Stimulated activated CD8-positive, alpha-beta memory T cell treated with anti-CD3 and anti-CD28 coated beads, Interleukin-15, amount 100 ng/mL, for 1 hour (primary cell): ENCODE results near the gene AQP7.
"Not testable (repeated sequence)": the region's sequence is repeated elsewhere in the genome, so short reads cannot be mapped to it uniquely, and the experiment has no call there.

Experiments
- DNase-seq: peaks from one replicate; pipeline ENCODE4 v3.0.0-alpha.2; 2020; ENCODE audit warnings: low read depth

Gene AQP7

DNA sequence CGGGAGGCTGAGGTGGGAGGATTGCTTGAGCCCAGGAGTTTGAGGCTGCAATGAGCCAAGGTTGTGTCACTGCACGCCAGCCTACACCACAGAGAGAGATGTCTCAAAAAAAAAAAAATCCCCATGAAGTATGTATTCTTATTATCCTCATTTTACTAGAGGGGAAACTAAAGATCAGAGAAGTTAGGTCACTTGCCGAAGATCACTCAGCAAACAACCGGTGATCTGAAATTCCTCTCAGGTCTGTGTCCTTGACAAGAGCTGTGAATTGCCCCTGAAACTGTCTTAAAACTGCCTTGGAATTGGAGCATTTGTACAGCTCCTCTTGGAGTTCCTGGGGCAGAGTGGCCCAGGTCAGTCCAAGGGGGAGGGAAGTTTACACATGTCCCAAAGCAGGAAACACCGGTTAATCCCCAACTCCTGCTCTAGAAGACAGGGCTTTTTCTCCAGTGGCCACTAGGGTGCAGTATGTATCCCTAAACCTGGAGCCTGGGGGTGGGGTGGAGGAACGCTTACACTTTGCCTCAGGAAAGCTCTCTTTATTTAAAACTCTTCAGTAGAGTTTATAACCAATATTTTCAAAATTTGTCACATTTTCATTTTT, 27.6 kb downstream of the AQP7 start:
- DNase-seq, result peak; percentile 35

DNA sequence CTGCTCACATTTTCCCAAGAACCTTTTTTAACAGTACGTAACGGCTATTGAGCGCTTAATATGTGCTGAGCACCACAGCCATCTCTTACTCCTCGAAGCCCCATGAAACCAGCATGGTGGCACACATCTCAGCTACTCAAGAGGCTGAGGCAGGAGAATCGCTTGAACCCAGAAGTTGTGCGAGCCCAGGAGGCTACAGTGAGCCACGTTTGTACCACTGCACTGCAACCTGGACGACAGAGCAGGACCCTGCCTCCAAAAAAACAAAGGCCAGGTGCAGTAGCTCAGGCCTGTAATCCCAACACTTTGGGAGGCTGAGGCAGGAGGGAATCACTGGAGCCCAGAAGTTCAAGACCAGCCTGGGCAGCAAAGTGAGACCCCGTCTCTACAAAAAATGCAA, 28.2 kb downstream of the AQP7 start:
- no peak for DNase-seq

DNA sequence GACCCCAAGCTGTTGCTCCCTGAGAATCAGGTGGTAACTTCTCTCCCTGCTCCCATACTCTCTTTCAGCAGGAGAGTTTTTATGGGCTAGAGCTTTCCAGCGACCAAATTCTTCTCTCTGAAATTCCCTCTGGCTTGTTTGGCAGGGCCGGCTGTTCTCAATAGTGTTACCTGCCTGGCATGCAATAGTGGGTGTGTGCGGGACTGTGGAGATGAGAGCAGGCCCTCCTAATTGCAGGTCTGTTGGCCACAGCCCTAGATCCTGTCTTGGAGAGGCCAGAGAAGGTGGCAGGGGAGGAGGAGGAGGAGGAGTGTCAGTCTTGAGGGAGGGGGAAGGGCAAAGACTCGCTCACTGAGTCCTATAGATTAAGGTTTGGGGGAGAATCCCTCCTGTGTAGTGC, 29.5 kb downstream of the AQP7 start:
- no peak for DNase-seq

DNA sequence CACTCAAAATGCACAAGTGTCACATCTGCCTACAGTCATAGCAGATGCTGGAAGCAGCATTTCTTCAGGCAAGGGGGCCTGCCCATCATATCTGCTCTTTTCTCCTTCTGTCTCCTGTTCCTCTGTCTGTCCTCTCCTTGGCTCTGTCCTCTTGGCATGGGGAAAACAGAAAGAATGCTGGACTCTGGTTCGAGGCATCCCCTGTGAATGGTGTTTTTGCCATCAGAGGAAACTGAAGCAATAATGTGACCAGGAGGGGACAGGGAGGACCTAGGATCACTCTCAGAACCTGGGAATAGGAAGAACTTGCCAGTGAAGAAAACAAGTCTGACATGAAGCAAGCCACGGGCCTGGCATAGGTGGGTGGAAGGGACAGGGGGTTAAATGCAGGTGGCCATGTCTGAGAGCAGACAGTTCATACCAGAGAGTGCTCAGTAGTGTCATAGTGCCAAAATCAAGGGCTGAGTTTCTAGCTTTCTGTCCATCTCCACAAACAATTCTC, 35.3 kb downstream of the AQP7 start:
- DNase-seq, result no peak

DNA sequence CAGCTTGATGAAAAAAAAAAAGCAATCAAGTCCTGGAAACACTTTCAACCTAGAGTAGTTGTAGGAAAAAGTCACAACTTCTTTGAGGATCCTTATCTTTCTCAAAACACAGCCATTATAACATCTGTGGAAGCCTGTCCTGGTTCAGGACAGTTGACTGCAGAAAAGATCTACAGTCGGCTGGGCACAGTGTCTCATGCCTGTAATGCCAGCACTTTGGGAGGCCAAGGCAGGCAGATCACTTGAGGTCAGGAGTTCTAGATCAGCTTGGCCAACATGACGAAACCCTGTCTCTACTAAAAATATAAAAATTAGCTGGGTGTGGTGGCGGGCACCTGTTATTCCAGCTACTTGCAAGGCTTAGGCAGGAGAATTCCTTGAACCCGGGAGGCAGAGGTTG, 37.6 kb downstream of the AQP7 start:
- DNase-seq, result not testable (repeated sequence)

DNA sequence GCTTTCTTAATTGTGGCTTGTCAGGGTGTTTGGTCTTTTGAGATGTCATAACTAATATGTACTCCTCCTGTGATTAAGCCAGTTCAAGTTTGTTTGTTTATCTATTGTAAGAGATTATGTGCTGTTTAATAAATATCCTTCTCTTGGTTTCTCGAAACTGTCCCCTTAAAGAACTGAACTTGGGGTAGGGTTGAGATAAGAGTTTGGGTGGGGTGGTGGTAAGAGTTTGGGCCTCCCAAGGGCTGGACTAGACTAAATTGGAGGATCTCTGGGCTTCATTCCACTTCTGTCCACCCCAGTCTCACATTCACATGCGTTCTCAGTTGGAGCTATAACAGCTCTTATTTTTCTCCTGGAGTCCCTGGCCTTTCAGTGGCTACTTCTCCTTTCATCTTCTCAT, 38.2 kb downstream of the AQP7 start:
- DNase-seq, result no peak

DNA sequence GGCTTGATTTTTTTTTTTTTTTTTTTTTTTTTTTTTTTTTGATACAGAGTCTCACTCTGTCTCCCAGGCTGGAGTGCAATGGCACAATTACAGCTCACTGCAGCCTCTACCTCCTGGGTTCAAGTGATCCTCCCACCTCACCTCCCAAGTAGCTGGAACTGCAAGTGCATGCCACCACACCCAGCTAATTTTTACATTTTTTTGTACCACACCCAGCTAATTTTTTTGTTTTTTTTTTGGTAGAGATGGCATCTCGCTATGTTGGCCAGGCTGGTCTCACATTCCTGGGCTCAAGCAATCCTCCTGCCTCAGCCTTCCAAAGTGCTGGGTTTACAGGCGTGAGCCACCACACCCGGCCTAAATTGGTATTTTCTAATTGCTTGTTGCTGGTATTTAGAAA, 43.7 kb downstream of the AQP7 start:
- not testable (repeated sequence) for DNase-seq

DNA sequence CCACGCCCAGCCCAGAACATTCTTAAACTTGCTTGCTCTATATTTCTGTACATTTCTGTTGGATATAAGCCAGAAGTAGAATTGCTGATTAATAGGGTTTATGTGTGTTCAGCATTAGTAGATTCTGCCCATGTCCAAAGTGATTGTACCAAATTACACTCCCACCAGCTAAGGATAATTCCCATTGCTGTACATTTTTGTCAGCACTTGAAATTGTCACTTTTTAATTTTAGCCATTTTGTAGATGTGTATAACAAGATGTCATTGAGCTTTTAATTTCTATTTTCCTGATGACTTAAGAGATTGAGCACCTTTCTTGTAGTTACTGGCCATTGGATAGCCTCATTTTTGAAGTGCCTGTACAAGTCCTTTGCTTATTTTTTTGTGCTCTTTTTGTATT, 46.4 kb downstream of the AQP7 start:
- no peak for DNase-seq

DNA sequence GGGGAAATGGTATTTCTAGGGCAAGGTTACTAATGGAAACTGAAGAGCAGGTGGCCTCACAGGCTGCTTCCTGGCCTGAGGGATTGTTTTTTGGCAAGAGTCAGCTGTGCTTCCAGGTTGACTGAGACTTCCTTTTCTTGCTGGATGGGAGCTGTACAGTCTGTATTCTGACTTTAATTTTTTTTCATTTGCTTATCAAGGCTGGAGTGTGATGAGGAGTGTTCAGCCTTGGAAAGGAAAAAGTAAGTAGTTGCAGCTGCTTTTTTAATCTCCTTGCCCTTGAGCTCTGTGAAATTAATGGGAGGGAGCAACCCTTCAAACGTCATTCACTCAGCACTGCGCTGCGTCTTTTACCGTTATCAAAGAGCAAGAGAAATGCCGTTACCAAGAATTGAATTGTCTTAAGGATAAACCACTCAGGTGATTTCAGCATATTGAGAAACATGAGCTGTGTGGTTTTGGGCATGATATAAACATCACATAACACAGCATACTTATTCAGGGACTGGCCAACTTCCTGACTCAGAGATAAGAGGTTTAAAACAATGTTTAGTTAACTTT, 47.6 kb downstream of the AQP7 start:
- DNase-seq, result no peak

DNA sequence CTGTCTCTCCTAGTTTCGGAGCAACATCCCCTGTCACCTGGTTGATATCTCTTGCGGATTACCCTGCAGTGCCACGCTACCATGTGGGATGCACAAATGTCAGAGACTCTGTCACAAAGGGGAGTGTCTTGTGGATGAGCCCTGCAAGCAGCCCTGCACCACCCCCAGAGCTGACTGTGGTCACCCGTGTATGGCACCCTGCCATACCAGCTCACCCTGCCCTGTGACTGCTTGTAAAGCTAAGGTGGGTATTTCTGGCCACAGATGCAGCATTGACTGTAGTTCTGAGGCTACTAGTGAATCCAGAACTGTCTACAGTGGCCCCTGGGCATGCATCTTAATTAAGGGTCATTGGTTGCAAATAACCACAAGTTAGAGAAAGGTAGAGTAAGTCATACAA, 50.8 kb downstream of the AQP7 start:
- no peak for DNase-seq

DNA sequence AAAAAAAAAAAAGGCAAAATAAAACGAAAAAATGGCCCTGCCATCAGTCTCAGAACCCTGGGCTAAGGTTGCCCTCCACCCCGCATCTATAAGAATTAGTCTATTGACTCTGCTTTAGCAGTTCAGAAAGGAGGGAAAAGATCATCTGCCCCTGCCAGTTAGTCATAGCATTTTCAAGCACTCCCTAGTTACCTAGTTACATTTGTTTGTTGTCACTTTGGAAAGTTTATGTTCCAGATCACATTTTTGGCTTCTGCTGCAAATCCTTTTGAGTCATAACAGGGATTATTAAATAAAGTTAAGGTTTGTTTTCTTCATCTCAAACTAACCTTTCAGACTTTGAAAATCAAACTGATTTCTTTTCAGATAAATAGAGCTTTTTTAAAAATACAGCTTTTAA, 52.1 kb downstream of the AQP7 start:
- DNase-seq, result no peak

DNA sequence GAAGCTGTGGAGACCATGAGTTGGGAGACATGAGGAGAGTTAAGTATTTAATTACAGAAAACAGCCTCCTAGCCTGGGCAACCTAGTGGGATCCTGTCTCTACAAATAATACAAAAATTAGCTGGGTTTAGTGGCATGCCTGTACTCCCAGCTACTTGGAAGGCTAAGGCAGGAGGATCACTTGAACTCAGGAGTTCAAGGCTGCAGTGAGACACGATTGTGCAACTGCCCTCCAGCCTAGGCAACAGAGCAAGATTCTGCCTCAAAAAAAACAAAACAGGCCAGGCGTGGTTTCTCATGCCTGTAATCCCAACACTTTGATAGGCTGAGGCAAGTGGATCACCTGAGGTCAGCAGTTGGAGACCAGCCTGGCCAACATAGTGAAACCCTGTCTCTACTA, 52.6 kb downstream of the AQP7 start:
- no peak for DNase-seq

DNA sequence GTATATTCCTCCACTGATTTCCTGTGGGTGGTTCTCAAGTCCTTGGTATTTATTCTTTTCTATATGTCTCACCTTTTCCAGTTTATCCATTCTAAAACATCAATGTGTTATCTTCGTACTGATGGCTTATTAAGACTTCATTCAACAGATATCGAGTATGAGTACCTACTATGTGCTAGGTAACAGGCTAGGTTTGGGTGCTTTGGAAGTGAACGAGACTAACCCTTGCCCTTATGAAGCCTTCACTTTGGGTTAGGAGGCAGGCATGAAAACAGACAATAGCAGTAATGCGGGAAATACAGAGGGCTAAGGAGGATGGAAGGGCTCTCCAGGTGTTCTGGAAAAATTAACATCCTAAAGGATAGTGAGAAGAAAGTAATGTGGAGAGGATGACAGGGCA, 53.4 kb downstream of the AQP7 start:
- no peak for DNase-seq

DNA sequence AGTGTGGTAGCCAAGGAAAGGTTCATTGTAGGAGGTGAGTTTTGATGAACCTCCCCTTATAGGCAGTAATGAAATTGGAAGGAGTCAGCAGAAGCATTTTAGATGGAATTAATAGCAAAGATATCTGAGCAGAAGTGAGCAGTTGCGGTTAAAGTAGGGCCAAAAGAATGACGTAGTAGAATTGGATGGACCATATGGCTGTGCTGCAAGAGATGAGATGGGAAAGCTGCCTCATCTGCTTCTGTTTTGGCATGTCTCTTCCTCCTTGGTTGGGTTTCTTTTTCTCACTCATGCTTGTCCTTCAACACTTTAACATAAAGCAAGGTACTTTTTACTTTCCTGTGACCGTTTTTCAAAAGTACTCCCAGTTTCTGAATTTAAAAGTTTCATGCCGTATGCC, 55.8 kb downstream of the AQP7 start:
- no peak for DNase-seq

DNA sequence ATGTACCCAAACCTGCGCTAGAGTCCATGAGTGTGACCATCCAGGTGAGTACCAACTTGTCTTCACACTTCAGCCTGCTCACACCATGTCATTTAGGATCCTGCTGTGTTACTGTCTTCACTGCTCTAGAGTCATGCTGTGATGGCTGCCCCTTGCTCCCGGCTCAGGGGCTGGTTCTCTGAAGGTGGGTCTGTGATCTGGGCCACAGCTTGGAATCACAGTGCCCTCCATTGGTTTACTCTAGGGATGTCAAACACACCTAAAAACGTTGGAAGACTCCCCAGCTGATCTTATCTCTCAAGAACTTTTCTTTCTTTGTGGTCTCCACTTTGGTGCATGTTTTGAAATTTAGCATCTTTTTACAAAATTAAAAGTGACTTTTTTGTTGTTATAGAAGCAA, 58.2 kb downstream of the AQP7 start:
- DNase-seq, result no peak

DNA sequence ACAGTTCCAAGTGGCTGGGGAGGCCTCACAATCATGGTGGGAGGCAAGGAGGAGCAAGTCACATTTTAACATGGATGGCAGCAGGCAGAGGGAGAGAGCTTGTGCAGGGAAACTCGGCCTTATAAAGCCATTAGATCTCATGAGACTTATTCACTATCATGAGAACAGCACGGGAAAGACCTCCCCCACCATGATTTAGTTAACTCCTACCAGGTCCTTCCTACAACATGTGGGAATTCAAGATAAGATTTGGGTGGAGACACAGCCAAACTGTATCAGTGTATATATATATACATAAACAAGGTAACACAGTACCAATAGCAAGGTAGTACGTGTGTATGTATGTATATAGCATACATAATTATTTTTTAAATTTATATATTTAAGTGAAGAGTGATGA, 61.2 kb downstream of the AQP7 start:
- no peak for DNase-seq

DNA sequence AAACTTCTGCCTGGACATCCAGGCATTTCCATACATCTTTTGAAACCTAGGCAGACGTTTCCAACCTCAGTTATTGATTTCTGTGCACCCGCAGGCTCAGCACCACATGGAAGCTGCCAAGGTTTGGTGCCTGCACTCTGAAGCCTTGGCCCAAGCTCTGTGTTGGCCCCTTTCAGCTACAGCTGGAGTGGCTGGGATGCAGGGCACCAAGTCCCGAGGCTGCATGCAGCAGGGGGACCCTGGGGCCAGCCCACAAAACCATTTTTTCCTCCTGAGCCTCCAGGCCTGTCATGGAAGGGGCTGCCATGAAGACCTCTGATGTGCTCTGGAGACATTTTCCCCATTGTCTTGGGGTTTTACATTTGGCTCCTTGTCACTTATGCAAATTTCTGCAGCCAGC, 62.2 kb downstream of the AQP7 start:
- DNase-seq, result no peak
